Transverse colon (tissue), 4 donors: ENCODE measurements around the gene UTY. TPM values are rescaled to one million over a fixed set of nuclear protein-coding genes. Genes with fewer than 3 reads are reported as not detected.

Experiments
- DNase-seq: peaks from one replicate; pipeline ENCODE4 v3.0.0-alpha.2; 2019
- H3K27ac ChIP-seq, 4 donors: fragments of 200-600 bp; sonication (generic); 2 replicates each; pipeline ENCODE4 v1.5.1; 2016 to 2018; ENCODE audit warnings: inconsistent platforms in 4 of 4
- H3K27me3 ChIP-seq: fragments of 200-600 bp; sonication (generic); 2 replicates; pipeline ENCODE4 v1.5.1; 2017; ENCODE audit warnings: inconsistent platforms
- H3K36me3 ChIP-seq, 4 donors: fragments of 200-600 bp; sonication (generic); 2 replicates each; pipeline ENCODE4 v1.5.1; 2017 to 2019; ENCODE audit warnings: inconsistent platforms in 4 of 4
- H3K4me1 ChIP-seq, 4 donors: fragments of 200-600 bp; sonication (generic); 2 replicates each; pipeline ENCODE4 v1.5.1; 2017 to 2020; ENCODE audit warnings: inconsistent platforms in 4 of 4
- H3K4me3 ChIP-seq, 4 donors: fragments of 200-600 bp; sonication (generic); 1 replicate in 1 of 4; 2 replicates in 3 of 4; pipeline versions ENCODE4 v1.5.1 to v1.6.1; 2017 to 2019; ENCODE audit warnings: inconsistent platforms in 4 of 4
- H3K9me3 ChIP-seq, 2 donors: fragments of 200-600 bp; sonication (generic); 2 replicates each; pipeline ENCODE4 v1.5.1; 2017 to 2019; ENCODE audit warnings: inconsistent platforms in 2 of 2
- CTCF ChIP-seq, 5 experiments: fragments of 200-600 bp in 3 of 5; fragments of 450-650 bp in 2 of 5; sonication (generic) in 3 of 5; IDR thresholded peaks; 1 replicate in 2 of 5; 2 replicates in 3 of 5; pipeline ENCODE4 v1.5.1; 2016 to 2017; ENCODE audit warnings: antibody characterized with exemption in 5 of 5, inconsistent platforms in 3 of 5, mild to moderate bottlenecking in 2 of 5, moderate library complexity in 1 of 5
- EP300 ChIP-seq: sonication (generic); formaldehyde crosslinking; IDR thresholded peaks from one replicate; pipeline ENCODE4 v1.6.1; 2017; ENCODE audit warnings: antibody characterized with exemption, low read depth
- POLR2A ChIP-seq: fragments of 450-650 bp; IDR thresholded peaks from one replicate; pipeline ENCODE4 v1.6.1; 2016; ENCODE audit warnings: antibody characterized with exemption, mild to moderate bottlenecking, moderate library complexity
- POLR2AphosphoS5 ChIP-seq, 3 donors: sonication (generic); formaldehyde crosslinking; IDR thresholded peaks; one replicate each; pipeline ENCODE4 v1.6.1; 2016; ENCODE audit warnings: antibody characterized with exemption in 3 of 3
- WGBS, 2 donors: methylation state at CpG; one replicate each; pipeline ENCODE4 v1.1.5; 2018; ENCODE audit warnings: low coverage in 1 of 2; 5-methylcytosine and 5-hydroxymethylcytosine counted together
- in situ Hi-C, 4 donors: fragments of 200-750 bp; cut with MboI; loops; one replicate each; pipeline versions ENCODE4 v1.15.0 to v1.15.1; 2017; ENCODE audit warnings: low sequenced_read_pairs in 3 of 4, low pct_ligation_motif_present in 1 of 4, low pct_unique_long_range_greater_than_20kb in 1 of 4
- intact Hi-C: fragments of 100-400 bp; cut with DNase I; formaldehyde crosslinking; loops from one replicate; pipeline ENCODE4 v1.15.1; 2023; ENCODE audit warnings: low total_unique reads
- total RNA-seq, 4 donors: library from RNA; depleted of rRNA; stranded (reverse); fragments of >200 nt; gene quantifications; one replicate each; pipeline ENCODE4 v1.1.0, GENCODE V29; 2016

UTY gene
- total RNA-seq, 4 donors from 2014 or later: 50.8 to 137 TPM; not detected in 2

- no peaks in the 10 kb centered on the region for H3K4me1 ChIP-seq
- in situ Hi-C loops (no loop called here), intact Hi-C loops (no loop called here)
- WGBS, 2 donors: no CpG with 5 or more reads among the region's 2 CpGs
- no peaks in the 10 kb centered on the region for H3K9me3 ChIP-seq
- no peaks in the 10 kb centered on the region for H3K36me3 ChIP-seq
- no peaks in the 10 kb centered on the region for H3K27me3 ChIP-seq
- no peak overlapping the region for H3K27ac ChIP-seq
- DNase-seq: no peak
- no peak overlapping the region for H3K4me3 ChIP-seq
- no peak for TF ChIP-seq EP300
- no peak for TF ChIP-seq POLR2AphosphoS5 (IDR thresholded peaks at IDR 0.05)
- no peak for TF ChIP-seq POLR2A
- TF ChIP-seq CTCF (IDR thresholded peaks at IDR 0.05): no peak
These were observed 81.0 kb downstream of the UTY start for GRCh38 chrY:13398876-13399275.

- Histone ChIP-seq H3K4me3 (no peak overlapping the region), H3K4me1 (no peaks in the 10 kb centered on the region), H3K27ac (no peak overlapping the region), H3K27me3 (no peaks in the 10 kb centered on the region), H3K9me3 (no peaks in the 10 kb centered on the region), H3K36me3 (no peaks in the 10 kb centered on the region)
- in situ Hi-C loops (no loop called here), intact Hi-C loops (no loop called here)
- WGBS, 2 donors: no CpG with 5 or more reads among the region's 7 CpGs
- no peak for DNase-seq
- TF ChIP-seq POLR2A: no peak
- no peak for TF ChIP-seq POLR2AphosphoS5 (IDR thresholded peaks at IDR 0.05)
- no peak for TF ChIP-seq CTCF (IDR thresholded peaks at IDR 0.05)
- TF ChIP-seq EP300: no peak
These were observed 98.6 kb downstream of the UTY start for GRCh38 chrY:13381110-13381683.

GRCh38 chrY:13370868-13371800, 108.7 kb downstream of the UTY start:
- TF ChIP-seq POLR2A (no peak), CTCF (IDR thresholded peaks at IDR 0.05) (no peak), EP300 (no peak), POLR2AphosphoS5 (IDR thresholded peaks at IDR 0.05) (no peak)
- Histone ChIP-seq H3K36me3 (no peaks in the 10 kb centered on the region), H3K27ac (no peak overlapping the region), H3K4me3 (no peak overlapping the region), H3K4me1 (peaks cover 0 to 4% (median 0%) of the 10 kb centered on the region in 4 donors), H3K9me3 (no peaks in the 10 kb centered on the region), H3K27me3 (no peaks in the 10 kb centered on the region)
- in situ Hi-C loops: no loop called here
- intact Hi-C loops: no loop called here
- 58% methylated on average over 2 of the region's 6 CpGs; no CpG with 5 or more reads in 1 of the 2 donors for WGBS, 2 donors
- DNase-seq: no peak

- Histone ChIP-seq H3K36me3 (no peaks in the 10 kb centered on the region), H3K4me3 (no peak overlapping the region), H3K27me3 (no peaks in the 10 kb centered on the region), H3K27ac (no peak overlapping the region), H3K9me3 (no peaks in the 10 kb centered on the region), H3K4me1 (peaks cover 0 to 4% (median 0%) of the 10 kb centered on the region in 4 donors)
- no peak for DNase-seq
- in situ Hi-C loops: no loop called here
- intact Hi-C loops: no loop called here
- TF ChIP-seq POLR2AphosphoS5 (IDR thresholded peaks at IDR 0.05) (no peak), CTCF (IDR thresholded peaks at IDR 0.05) (no peak), EP300 (no peak), POLR2A (no peak)
These were observed 109.6 kb downstream of the UTY start for GRCh38 chrY:13370245-13370644.
